Esophagus muscularis mucosa (tissue), 4 donors: ENCODE measurements around the gene ZFYVE28.

Experiments used
- CTCF ChIP-seq, 3 experiments: fragments of 200-600 bp in 2 of 3; fragments of 450-650 bp in 1 of 3; sonication (generic) in 2 of 3; IDR thresholded peaks; one replicate each; pipeline ENCODE4 v1.5.1; 2017 to 2019; ENCODE audit warnings: antibody characterized with exemption in 3 of 3, mild to moderate bottlenecking in 2 of 3, moderate library complexity in 1 of 3
- EP300 ChIP-seq: sonication (generic); formaldehyde crosslinking; IDR thresholded peaks from one replicate; pipeline ENCODE4 v1.6.1; 2017; ENCODE audit warnings: antibody characterized with exemption
- POLR2A ChIP-seq: fragments of 450-650 bp; IDR thresholded peaks from one replicate; pipeline ENCODE4 v1.6.1; 2017; ENCODE audit warnings: antibody characterized with exemption, moderate library complexity, mild to moderate bottlenecking, low read depth

- TF ChIP-seq CTCF (IDR thresholded peaks at IDR 0.05) (no peak), POLR2A (no peak), EP300 (no peak)
Observed at GRCh38 chr4:2360396-2360730, 58.1 kb downstream of the ZFYVE28 start.
